Kidney (tissue), 14 donors: Measurements from ENCODE around the gene BAZ2B. TPM values are rescaled to one million over a fixed set of nuclear protein-coding genes. Genes with fewer than 3 reads are reported as not detected.

Experiments
- DNase-seq, 5 donors: peaks; one replicate each; pipeline ENCODE4 v3.0.0-alpha.2; 2013 to 2020
- FAIRE-seq: peaks from 2 replicates; lab custom pipeline; 2012; peaks lifted over from hg19 to GRCh38; lab: Jason Lieb, UNC
- H3K27ac ChIP-seq, 2 donors: one replicate each; pipeline ENCODE4 v1.7.0; 2013; ENCODE audit warnings: low read depth in 2 of 2, low read length in 2 of 2, inconsistent platforms in 1 of 2
- H3K27me3 ChIP-seq: one replicate; pipeline ENCODE4 v1.7.1; 2013; ENCODE audit warnings: low read length, inconsistent platforms; ENCODE audit not compliant: control insufficient read depth, insufficient read depth
- H3K36me3 ChIP-seq, 3 donors: one replicate each; pipeline versions ENCODE4 v1.7.0 to v1.7.1; 2013; ENCODE audit warnings: low read length in 3 of 3, control low read depth in 1 of 3, inconsistent platforms in 1 of 3; ENCODE audit not compliant: insufficient read depth in 3 of 3, control insufficient read depth in 2 of 3
- H3K4me1 ChIP-seq, 3 donors: one replicate each; pipeline versions ENCODE4 v1.7.0 to v1.7.1; 2013; ENCODE audit warnings: low read length in 3 of 3, inconsistent platforms in 1 of 3, low read depth in 1 of 3; ENCODE audit not compliant: control insufficient read depth in 2 of 3, insufficient read depth in 2 of 3
- H3K4me3 ChIP-seq, 3 donors: one replicate each; pipeline versions ENCODE4 v1.7.0 to v1.8.1; 2013; ENCODE audit warnings: low read length in 3 of 3, control low read depth in 1 of 3, inconsistent platforms in 1 of 3
- H3K9ac ChIP-seq, 3 donors: one replicate each; pipeline versions ENCODE4 v1.7.0 to v1.7.1; 2013; ENCODE audit warnings: low read length in 3 of 3, control low read depth in 1 of 3, inconsistent platforms in 1 of 3
- H3K9me3 ChIP-seq, 3 donors: one replicate each; pipeline versions ENCODE4 v1.7.0 to v1.7.1; 2013; ENCODE audit warnings: low read length in 3 of 3, control low read depth in 1 of 3, inconsistent platforms in 1 of 3; ENCODE audit not compliant: control insufficient read depth in 2 of 3, insufficient read depth in 1 of 3
- CTCF ChIP-seq: IDR thresholded peaks from 3 replicates; pipeline ENCODE4 v1.5.1; 2012; ENCODE audit warnings: mild to moderate bottlenecking, moderate library complexity, borderline replicate concordance; ENCODE audit not compliant: insufficient read depth; ENCODE audit errors: extremely low read depth
- intact Hi-C: fragments of 100-400 bp; cut with DNase I; formaldehyde crosslinking; loops from one replicate; pipeline ENCODE4 v1.11.1; 2022
- polyA plus RNA-seq: library from polyadenylated mRNA; stranded (reverse); fragments of 350-450 nt; fragmentation: Illumina TruSeq; extraction: RNeasy Lipid Tissue Mini Kit (QIAGEN cat#74804); gene quantifications from one replicate; pipeline ENCODE4 v1.2.3, GENCODE V29; 2014; ENCODE audit warnings: low read depth, low replicate concordance; ENCODE audit not compliant: insufficient read depth
- total RNA-seq: library from RNA; stranded (reverse); fragmentation: NEBNext Ultra II Directional; extraction: Animal tissue kit (Norgen Biotek cat#: 25700); gene quantifications from one replicate; pipeline ENCODE4 v1.2.1, GENCODE V29; 2021
- donor health status: control.
- donor health status: control.
- donor health status: control.
- donor health status: control.
- donor health status: control.
- donor health status: DM: yes; HTN: yes; CAD: no.
- donor health status: Normal renal cell carcinoma (clear cell type).

Gene BAZ2B
- total and polyA plus RNA-seq, 2 donors from 2014 or later = 5.1 to 87.3 TPM

DNA sequence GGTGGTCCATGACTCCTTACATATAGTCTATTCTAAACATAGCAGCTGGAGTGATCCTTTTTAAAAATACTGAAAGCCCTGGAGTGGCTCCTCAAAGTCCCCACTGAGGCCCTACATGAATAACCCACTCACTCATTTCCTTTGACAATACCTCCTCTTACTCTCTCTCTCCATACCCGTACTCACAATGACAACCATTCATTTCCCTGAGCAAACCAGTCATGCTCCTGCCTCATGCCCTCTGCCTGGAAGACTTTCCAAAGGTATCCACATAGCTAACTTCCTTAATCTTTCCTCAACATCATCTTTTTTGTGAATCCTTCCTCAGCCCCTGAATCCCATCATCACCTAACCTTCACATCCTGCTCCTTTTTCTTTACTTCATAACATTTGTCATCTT lies 102.6 kb downstream of the BAZ2B start:
- H3K27ac ChIP-seq = no peak overlapping the region
- no peaks in the 10 kb centered on the region for H3K36me3 ChIP-seq
- TF ChIP-seq CTCF = no peak
- no peak for FAIRE-seq
- H3K27me3 ChIP-seq = no peaks in the 10 kb centered on the region
- intact Hi-C loops = no loop called here
- H3K9me3 ChIP-seq = no peaks in the 10 kb centered on the region
- H3K4me1 ChIP-seq = peaks cover 0 to 11% (median 2%) of the 10 kb centered on the region in 3 donors
- DNase-seq = no peak
- no peak overlapping the region for H3K4me3 ChIP-seq
- no peak overlapping the region for H3K9ac ChIP-seq

DNA sequence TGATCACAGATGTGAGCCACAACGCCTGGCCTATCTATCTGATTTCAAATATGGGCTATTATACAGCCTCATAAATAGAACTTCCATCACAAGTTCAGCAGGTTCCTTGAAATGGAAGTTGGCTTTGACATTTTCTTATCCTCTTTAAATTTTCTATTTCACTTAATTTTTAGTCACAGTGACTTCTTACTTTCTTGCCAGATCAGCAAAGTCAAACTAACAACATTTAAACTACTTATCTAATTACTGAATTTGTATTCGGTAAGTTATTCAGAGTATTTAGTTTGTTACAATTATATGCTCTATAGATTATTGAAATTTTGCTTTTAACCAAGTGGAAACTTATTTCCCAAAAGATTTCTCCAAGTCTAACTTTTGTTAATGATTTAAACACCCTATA lies 108.2 kb downstream of the BAZ2B start:
- intact Hi-C loops = no loop called here
- Histone ChIP-seq H3K4me3 (no peak overlapping the region), H3K9me3 (no peaks in the 10 kb centered on the region), H3K4me1 (no peaks in the 10 kb centered on the region), H3K9ac (no peak overlapping the region), H3K27me3 (no peaks in the 10 kb centered on the region), H3K27ac (no peak overlapping the region), H3K36me3 (no peaks in the 10 kb centered on the region)
- no peak for DNase-seq
- FAIRE-seq = no peak
- TF ChIP-seq CTCF = no peak

DNA sequence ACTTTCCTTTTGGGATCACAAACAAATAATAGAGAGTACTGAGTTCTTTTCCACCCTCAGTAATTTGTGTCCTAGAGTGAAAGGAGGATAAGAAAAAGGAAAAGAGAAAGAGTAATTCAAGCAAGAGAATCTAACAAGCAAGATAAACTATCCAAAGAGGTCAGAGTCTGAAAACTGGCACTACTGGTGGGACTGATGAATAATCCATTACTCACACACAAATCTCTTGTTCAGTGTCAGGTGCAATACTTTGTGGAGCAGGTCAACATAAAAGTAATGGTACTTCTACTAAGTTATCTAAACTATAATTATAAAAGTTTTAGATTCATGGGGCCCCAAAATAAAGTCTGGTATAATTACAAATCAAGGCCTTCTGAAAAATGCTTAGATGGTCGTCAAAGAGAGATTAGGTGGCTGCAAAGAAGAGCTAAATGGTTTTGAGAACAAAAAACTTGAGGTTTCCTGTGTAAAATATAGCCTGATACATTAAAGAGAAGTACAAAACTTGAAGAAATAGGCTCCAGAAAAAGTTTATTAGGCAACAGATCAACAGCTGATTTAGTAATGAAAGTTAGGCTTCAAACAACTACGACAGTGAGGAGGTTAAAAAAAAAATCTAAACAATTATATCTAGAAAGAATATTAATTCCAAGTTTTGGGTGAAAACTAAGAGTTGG lies 109.4 kb downstream of the BAZ2B start:
- intact Hi-C loops = no loop called here
- no peak for DNase-seq
- Histone ChIP-seq H3K4me3 (no peak overlapping the region), H3K4me1 (no peaks in the 10 kb centered on the region), H3K36me3 (no peaks in the 10 kb centered on the region), H3K27ac (no peak overlapping the region), H3K9ac (no peak overlapping the region), H3K9me3 (no peaks in the 10 kb centered on the region), H3K27me3 (no peaks in the 10 kb centered on the region)
- no peak for FAIRE-seq
- TF ChIP-seq CTCF = no peak

DNA sequence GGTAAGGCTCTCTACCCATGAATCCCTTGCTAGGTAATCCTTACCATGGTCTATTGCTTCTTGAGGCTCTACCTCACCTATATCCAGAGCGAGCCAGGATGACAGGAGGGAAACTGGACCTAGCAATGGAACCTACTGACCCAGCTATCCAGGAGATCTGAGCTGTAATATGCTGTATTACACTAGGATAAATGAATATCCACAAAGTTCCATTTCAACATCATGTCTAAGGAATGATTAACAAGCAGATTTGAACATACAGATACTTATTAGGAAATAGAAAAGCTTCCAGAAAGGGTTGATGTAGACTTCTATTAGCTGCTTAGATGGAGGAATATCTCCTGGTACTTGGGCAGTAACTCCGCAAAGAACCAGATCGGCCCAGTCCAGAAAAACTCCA lies 110.1 kb downstream of the BAZ2B start:
- Histone ChIP-seq H3K4me3 (no peak overlapping the region), H3K27me3 (no peaks in the 10 kb centered on the region), H3K9ac (no peak overlapping the region), H3K9me3 (no peaks in the 10 kb centered on the region), H3K4me1 (no peaks in the 10 kb centered on the region), H3K27ac (no peak overlapping the region), H3K36me3 (no peaks in the 10 kb centered on the region)
- DNase-seq = no peak
- intact Hi-C loops = no loop called here
- TF ChIP-seq CTCF = no peak
- no peak for FAIRE-seq
